Gastroesophageal sphincter (tissue), 4 donors: ENCODE results near the gene DBH. TPM values are rescaled to one million over a fixed set of nuclear protein-coding genes. Genes with fewer than 3 reads are reported as not detected.

Source experiments
- ATAC-seq: fragments of 150-250 bp; one replicate; pipeline ENCODE4 v1.9.1; 2016; ENCODE audit warnings: mild to moderate bottlenecking, moderate library complexity
- H3K27ac ChIP-seq, 4 donors: fragments of 200-600 bp; sonication (generic) in 3 of 4; 1 replicate in 3 of 4; 2 replicates in 1 of 4; pipeline ENCODE4 v1.5.1; 2016 to 2019
- H3K27me3 ChIP-seq: fragments of 200-600 bp; sonication (generic); one replicate; pipeline ENCODE4 v1.5.1; 2019
- H3K36me3 ChIP-seq, 2 donors: fragments of 200-600 bp; sonication (generic); one replicate each; pipeline ENCODE4 v1.5.1; 2019; ENCODE audit warnings: control low read depth in 1 of 2
- H3K4me1 ChIP-seq, 3 donors: fragments of 200-600 bp; sonication (generic); 1 replicate in 2 of 3; 2 replicates in 1 of 3; pipeline ENCODE4 v1.5.1; 2016 to 2019; ENCODE audit warnings: control low read depth in 2 of 3
- H3K4me3 ChIP-seq, 2 donors: fragments of 200-600 bp; sonication (generic); one replicate each; pipeline ENCODE4 v1.5.1; 2019; ENCODE audit warnings: mild to moderate bottlenecking in 1 of 2, moderate library complexity in 1 of 2
- H3K9me3 ChIP-seq, 3 donors: fragments of 200-600 bp; sonication (generic); one replicate each; pipeline ENCODE4 v1.5.1; 2017 to 2019; ENCODE audit warnings: control low read depth in 2 of 3
- CTCF ChIP-seq, 4 experiments: fragments of 200-600 bp in 2 of 4; fragments of 450-650 bp in 2 of 4; sonication (generic) in 1 of 4; IDR thresholded peaks; one replicate each; pipeline ENCODE4 v1.5.1; 2017 to 2019; ENCODE audit warnings: antibody characterized with exemption in 4 of 4, mild to moderate bottlenecking in 2 of 4, moderate library complexity in 2 of 4
- EP300 ChIP-seq: sonication (generic); formaldehyde crosslinking; IDR thresholded peaks from one replicate; pipeline ENCODE4 v1.6.1; 2017; ENCODE audit warnings: antibody characterized with exemption, mild to moderate bottlenecking
- POLR2A ChIP-seq, 2 donors: fragments of 450-650 bp; IDR thresholded peaks; one replicate each; pipeline ENCODE4 v1.6.1; 2017; ENCODE audit warnings: antibody characterized with exemption in 2 of 2, mild to moderate bottlenecking in 2 of 2, moderate library complexity in 1 of 2
- POLR2AphosphoS5 ChIP-seq: sonication (generic); formaldehyde crosslinking; IDR thresholded peaks from one replicate; pipeline ENCODE4 v1.6.1; 2017; ENCODE audit warnings: antibody characterized with exemption
- WGBS, 2 donors: methylation state at CpG; one replicate each; pipeline ENCODE4 v1.1.5; 2018; ENCODE audit warnings: low coverage in 1 of 2; 5-methylcytosine and 5-hydroxymethylcytosine counted together
- total RNA-seq, 4 donors: library from RNA; depleted of rRNA; stranded (reverse); fragments of >200 nt; gene quantifications; one replicate each; pipeline ENCODE4 v1.1.0, GENCODE V29; 2016

DBH gene
- total RNA-seq, 4 donors from 2014 or later = not detected

DNA sequence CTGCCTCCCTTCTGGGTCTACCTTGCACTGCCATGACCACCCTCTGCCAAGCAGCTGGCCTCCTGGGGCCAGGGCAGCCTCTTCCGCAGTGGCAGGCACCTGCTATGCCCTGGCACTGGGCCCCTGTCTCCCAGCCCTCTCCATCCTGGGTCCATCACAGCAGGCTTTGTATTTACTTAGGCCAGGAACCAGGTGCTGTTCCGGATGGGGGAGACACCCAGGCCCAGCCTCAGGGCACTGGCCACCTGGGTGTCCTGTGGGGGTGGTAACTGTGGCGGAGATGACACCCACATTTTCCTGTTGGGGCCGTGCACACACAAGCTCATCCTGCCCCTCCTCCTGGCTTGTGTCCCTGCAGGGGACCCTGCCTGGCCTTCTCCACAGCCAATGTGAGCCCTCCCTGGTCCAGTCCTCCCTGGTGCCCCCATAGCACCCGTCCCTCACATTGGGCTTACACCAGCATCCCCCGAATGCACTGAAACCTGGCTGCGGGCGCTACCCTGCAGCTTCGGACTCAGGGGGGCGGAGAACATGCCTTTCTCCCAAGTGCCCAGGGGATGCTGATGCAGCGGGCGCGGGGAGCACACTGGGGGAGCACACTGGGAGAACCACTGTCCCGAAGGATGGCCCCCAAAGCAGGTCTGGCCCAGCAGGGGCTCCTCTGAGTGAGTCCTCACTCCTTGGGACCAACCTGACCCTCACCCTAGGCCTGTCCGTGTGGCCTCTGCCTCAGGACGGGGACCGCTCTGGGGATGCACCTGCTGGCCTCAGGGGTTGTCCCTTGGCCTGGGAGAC is 44.9 kb upstream of the DBH start:
- TF ChIP-seq EP300 (no peak), CTCF (IDR thresholded peaks at IDR 0.05) (no peak), POLR2A (IDR thresholded peaks at IDR 0.05) (no peak), POLR2AphosphoS5 (no peak)
- H3K4me1 ChIP-seq = no peaks in the 10 kb centered on the region
- no peak overlapping the region for H3K4me3 ChIP-seq
- H3K9me3 ChIP-seq = peaks cover 0 to 1% (median 0%) of the 10 kb centered on the region in 3 donors
- no peaks in the 10 kb centered on the region for H3K36me3 ChIP-seq
- peaks cover 85% of the 10 kb centered on the region for H3K27me3 ChIP-seq
- 90% methylated on average over 2 of the region's 17 CpGs; no CpG with 5 or more reads in 1 of the 2 donors for WGBS, 2 donors
- H3K27ac ChIP-seq = no peak overlapping the region
- no peak for ATAC-seq

DNA sequence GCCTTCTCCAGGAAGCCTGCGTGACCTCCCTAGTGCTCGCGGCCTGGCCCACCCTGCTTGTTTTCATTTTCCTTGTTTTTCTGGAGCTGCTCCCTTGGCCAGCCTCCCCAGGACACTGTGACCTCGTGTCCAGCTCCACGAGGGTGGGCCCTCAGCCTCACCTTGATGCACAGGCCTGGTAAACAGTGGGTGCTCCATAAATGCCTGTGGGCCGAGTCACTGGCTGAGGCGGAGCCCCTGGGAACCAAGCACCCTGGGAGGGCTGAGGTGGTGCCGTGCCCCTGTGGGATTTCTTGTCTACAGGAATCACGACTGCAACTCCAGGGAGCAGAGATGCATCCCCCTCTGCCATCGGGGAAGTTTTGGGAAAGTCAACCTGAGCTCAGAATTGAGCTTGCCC is 44.2 kb upstream of the DBH start:
- Histone ChIP-seq H3K27ac (no peak overlapping the region), H3K4me3 (no peak overlapping the region), H3K36me3 (no peaks in the 10 kb centered on the region), H3K27me3 (peaks cover 78% of the 10 kb centered on the region), H3K9me3 (peaks cover 0 to 8% (median 0%) of the 10 kb centered on the region in 3 donors), H3K4me1 (no peaks in the 10 kb centered on the region)
- no peak for ATAC-seq
- TF ChIP-seq CTCF (IDR thresholded peaks at IDR 0.05) = no peak
- no peak for TF ChIP-seq EP300
- TF ChIP-seq POLR2A (IDR thresholded peaks at IDR 0.05) = no peak
- TF ChIP-seq POLR2AphosphoS5 = no peak
- 47% methylated on average over 5 of the region's 10 CpGs; no CpG with 5 or more reads in 1 of the 2 donors for WGBS, 2 donors

- no peak for TF ChIP-seq POLR2AphosphoS5
- no peak for TF ChIP-seq EP300
- TF ChIP-seq CTCF (IDR thresholded peaks at IDR 0.05) = no peak
- TF ChIP-seq POLR2A (IDR thresholded peaks at IDR 0.05) = no peak
- ATAC-seq = no peak
- 70% methylated on average over 2 of the region's 17 CpGs; no CpG with 5 or more reads in 1 of the 2 donors for WGBS, 2 donors
- Histone ChIP-seq H3K27ac (no peak overlapping the region), H3K36me3 (no peaks in the 10 kb centered on the region), H3K9me3 (peaks cover 0 to 17% (median 0%) of the 10 kb centered on the region in 3 donors), H3K4me3 (no peak overlapping the region), H3K4me1 (no peaks in the 10 kb centered on the region), H3K27me3 (peaks cover 69% of the 10 kb centered on the region)
Measured at GRCh38 chr9:133592731-133593409, 43.3 kb upstream of the DBH start.

DNA sequence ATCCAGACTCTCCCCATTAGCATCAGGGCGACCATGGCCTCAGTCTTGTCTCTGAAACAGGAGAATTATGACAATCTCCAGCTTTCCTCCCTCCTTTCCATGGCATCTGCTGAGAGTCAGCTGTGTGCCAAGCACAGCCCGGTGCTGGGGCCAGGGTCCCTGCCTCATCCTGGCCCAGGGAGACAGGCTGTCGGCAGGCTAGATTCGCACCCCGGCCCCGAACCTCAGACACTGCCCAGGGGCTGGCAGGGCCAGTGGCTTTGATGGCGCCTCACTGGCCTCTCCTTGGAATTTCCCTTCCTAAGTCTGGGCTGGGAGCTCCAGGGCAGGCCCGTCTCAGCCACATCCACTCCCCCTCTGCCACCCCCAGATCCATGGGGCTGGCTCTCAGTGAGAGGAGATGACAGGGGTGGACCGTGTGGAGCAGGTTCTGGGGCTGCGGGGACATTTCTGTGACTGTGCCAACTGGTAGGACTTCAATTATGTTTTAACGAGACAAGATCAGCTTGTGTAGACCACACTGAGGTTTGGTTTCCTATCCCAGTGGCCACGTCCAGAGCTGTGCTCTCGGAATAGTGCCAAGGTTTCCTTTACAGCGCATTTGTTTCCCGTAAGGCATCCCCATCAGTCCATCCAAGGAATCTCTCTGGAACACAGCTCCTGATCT is 42.4 kb upstream of the DBH start:
- H3K9me3 ChIP-seq = peaks cover 0 to 25% (median 0%) of the 10 kb centered on the region in 3 donors
- no peaks in the 10 kb centered on the region for H3K4me1 ChIP-seq
- no peak overlapping the region for H3K27ac ChIP-seq
- WGBS, 2 donors = 74% methylated on average over 6 of the region's 15 CpGs; no CpG with 5 or more reads in 1 of the 2 donors
- no peak overlapping the region for H3K4me3 ChIP-seq
- ATAC-seq = no peak
- TF ChIP-seq POLR2AphosphoS5 (no peak), CTCF (IDR thresholded peaks at IDR 0.05) (no peak), EP300 (no peak)
- peaks cover 63% of the 10 kb centered on the region for H3K27me3 ChIP-seq
- H3K36me3 ChIP-seq = no peaks in the 10 kb centered on the region
